Measurements from ENCODE around the gene CENPE. TPM values are rescaled to one million over a fixed set of nuclear protein-coding genes. Genes with fewer than 3 reads are reported as not detected.
A peak's percentile ranks its signal among the peaks of the same experiment; 100 is the strongest.

The CENPE gene
- polyA plus RNA-seq, 6 donors from 2014 or later = 0.17 to 1.2 (median 0.48) TPM; not detected in 2

- Mint-ChIP-seq H3K4me3 (no peak overlapping the region), H3K4me1 (no peaks in the 10 kb centered on the region)
Observed at GRCh38 chr4:103085555-103086196, 112.5 kb downstream of the CENPE start.

GRCh38 chr4:103079621-103080020 is 118.5 kb downstream of the CENPE start:
- DNase-seq (no peak), ATAC-seq (ENCODE audit: low read depth in 2 of 2) (no peak)
- Mint-ChIP-seq H3K27ac (peak overlapping the region in 2 of 6 donors; percentile 31 to 69), H3K4me3 (no peak overlapping the region), H3K4me1 (peaks cover 20 to 25% (median 24%) of the 10 kb centered on the region in 3 donors), H3K36me3 (peaks cover 0 to 4% of the 10 kb centered on the region in 2 donors), H3K27me3 (no peaks in the 10 kb centered on the region), H3K9me3 (no peaks in the 10 kb centered on the region)

More at GRCh38 chr4:103085555-103086196, 112.5 kb downstream of the CENPE start:
- no peaks in the 10 kb centered on the region for H3K27me3 Mint-ChIP-seq
- ATAC-seq (ENCODE audit: low read depth in 2 of 2) (no peak), DNase-seq (no peak)
- H3K36me3 Mint-ChIP-seq = peaks cover 4 to 26% of the 10 kb centered on the region in 2 donors
- no peak overlapping the region for H3K27ac Mint-ChIP-seq
- no peaks in the 10 kb centered on the region for H3K9me3 Mint-ChIP-seq

- peak within 1 kb of the TSS; percentile 95 to 100 (median 98) for H3K27ac Mint-ChIP-seq
- H3K4me3 Mint-ChIP-seq = peak within 1 kb of the TSS; percentile 82 to 99 (median 96)
- ATAC-seq (ENCODE audit: low read depth in 2 of 2) (peak; percentile 40 to 42), DNase-seq (no peak)
- no peaks in the 10 kb centered on the region for H3K9me3 Mint-ChIP-seq
- peaks cover 23 to 34% (median 29%) of the 10 kb centered on the region in 3 donors for H3K4me1 Mint-ChIP-seq
- no peaks in the 10 kb centered on the region for H3K27me3 Mint-ChIP-seq
- H3K36me3 Mint-ChIP-seq = peaks cover 0 to 4% of the 10 kb centered on the region in 2 donors
Observed at GRCh38 chr4:103076747-103077347, 121.3 kb downstream of the CENPE start, which contains the start of gene SLC9B2. SLC9B2 (minus strand) TSS chr4:103076761; CDS start chr4:103067550, 9,211 bp downstream.

GRCh38 chr4:103075894-103076746 is 122.0 kb downstream of the CENPE start:
- DNase-seq (peak; percentile 69), ATAC-seq (ENCODE audit: low read depth in 2 of 2) (peak; percentile 66 to 68)
- H3K36me3 Mint-ChIP-seq = no peaks in the 10 kb centered on the region
- peak overlapping the region; percentile 95 to 100 (median 98) for H3K27ac Mint-ChIP-seq
- H3K27me3 Mint-ChIP-seq = no peaks in the 10 kb centered on the region
- H3K4me3 Mint-ChIP-seq = peak overlapping the region; percentile 82 to 99 (median 96)
- peaks cover 23 to 34% (median 29%) of the 10 kb centered on the region in 3 donors for H3K4me1 Mint-ChIP-seq
- H3K9me3 Mint-ChIP-seq = no peaks in the 10 kb centered on the region

GRCh38 chr4:103075435-103075893 is 122.7 kb downstream of the CENPE start:
- no peaks in the 10 kb centered on the region for H3K36me3 Mint-ChIP-seq
- peak; percentile 4 for DNase-seq
- peaks cover 23 to 34% (median 29%) of the 10 kb centered on the region in 3 donors for H3K4me1 Mint-ChIP-seq
- H3K4me3 Mint-ChIP-seq = peak overlapping the region; percentile 82 to 99 (median 96)
- peak overlapping the region; percentile 95 to 100 (median 98) for H3K27ac Mint-ChIP-seq
- no peak for ATAC-seq (ENCODE audit: low read depth in 2 of 2)
- H3K9me3 Mint-ChIP-seq = no peaks in the 10 kb centered on the region
- no peaks in the 10 kb centered on the region for H3K27me3 Mint-ChIP-seq

GRCh38 chr4:103074744-103075434 is 123.3 kb downstream of the CENPE start:
- Mint-ChIP-seq H3K36me3 (no peaks in the 10 kb centered on the region), H3K27me3 (no peaks in the 10 kb centered on the region), H3K4me1 (peaks cover 23 to 34% (median 29%) of the 10 kb centered on the region in 3 donors), H3K9me3 (no peaks in the 10 kb centered on the region), H3K27ac (peak overlapping the region; percentile 92 to 99 (median 96)), H3K4me3 (peak overlapping the region; percentile 82 to 99 (median 94))
- ATAC-seq (ENCODE audit: low read depth in 2 of 2) = peak; percentile 45 to 46
- peak; percentile 51 for DNase-seq

GRCh38 chr4:103073792-103074438 is 124.2 kb downstream of the CENPE start:
- peak overlapping the region in 3 of 6 donors; percentile 61 to 99 (median 95) for H3K27ac Mint-ChIP-seq

GRCh38 chr4:103067841-103068547 is 130.1 kb downstream of the CENPE start:
- no peaks in the 10 kb centered on the region for H3K27me3 Mint-ChIP-seq
- no peak overlapping the region for H3K27ac Mint-ChIP-seq
- ATAC-seq (ENCODE audit: low read depth in 2 of 2) (no peak), DNase-seq (no peak)
- H3K4me1 Mint-ChIP-seq = peaks cover 0 to 4% (median 0%) of the 10 kb centered on the region in 3 donors
- no peaks in the 10 kb centered on the region for H3K9me3 Mint-ChIP-seq
- H3K4me3 Mint-ChIP-seq = no peak overlapping the region
- H3K36me3 Mint-ChIP-seq = peaks cover 0 to 9% of the 10 kb centered on the region in 2 donors

More at GRCh38 chr4:103073792-103074438, 124.2 kb downstream of the CENPE start:
- Mint-ChIP-seq H3K4me3 (peak overlapping the region in 1 of 8 donors; percentile 57), H3K4me1 (peaks cover 23 to 34% (median 29%) of the 10 kb centered on the region in 3 donors), H3K36me3 (no peaks in the 10 kb centered on the region), H3K27me3 (no peaks in the 10 kb centered on the region), H3K9me3 (no peaks in the 10 kb centered on the region)
- DNase-seq = no peak
- no peak for ATAC-seq (ENCODE audit: low read depth in 2 of 2)

GRCh38 chr4:103060453-103061148 is 137.5 kb downstream of the CENPE start:
- DNase-seq = no peak
- Mint-ChIP-seq H3K9me3 (peaks cover 0 to 2% (median 0%) of the 10 kb centered on the region in 7 donors), H3K4me1 (no peaks in the 10 kb centered on the region), H3K27me3 (no peaks in the 10 kb centered on the region), H3K4me3 (no peak overlapping the region), H3K36me3 (peaks cover 0 to 4% of the 10 kb centered on the region in 2 donors), H3K27ac (no peak overlapping the region)
- no peak for ATAC-seq (ENCODE audit: low read depth in 2 of 2)

All from naive B cell (primary cell).